H7 (cell line): ENCODE results near the gene NPIPA5. TPM values are rescaled to one million over a fixed set of nuclear protein-coding genes. Genes with fewer than 3 reads are reported as not detected.
"Not testable (repeated sequence)": the region's sequence is repeated elsewhere in the genome, so short reads cannot be mapped to it uniquely, and the experiment has no call there.

Experiments used
- DNase-seq: peaks from one replicate; pipeline ENCODE4 v3.0.0; 2012
- H3K27me3 ChIP-seq: 2 replicates; pipeline ENCODE4 v1.6.0; 2011; ENCODE audit warnings: mild to moderate bottlenecking, low read length; ENCODE audit not compliant: control insufficient read depth, insufficient read depth
- H3K36me3 ChIP-seq: replicated peaks from 2 replicates; pipeline ENCODE4 v1.5.1; 2011; ENCODE audit warnings: low read length; ENCODE audit not compliant: control insufficient read depth, insufficient read depth
- H3K4me3 ChIP-seq: 2 replicates; pipeline ENCODE4 v1.5.1; 2011; ENCODE audit warnings: low read depth, mild to moderate bottlenecking, control low read depth, low read length, moderate library complexity; ENCODE audit not compliant: insufficient read depth
- total RNA-seq: library from RNA; depleted of rRNA; stranded (reverse); fragments of >200 nt; shearing (Covaris generic); gene quantifications from 2 replicates; pipeline ENCODE4 v1.2.3, GENCODE V29; 2014; rRNA removed

The NPIPA5 gene
- 2.3 and 2.4 TPM in 2 replicates for total RNA-seq

DNA sequence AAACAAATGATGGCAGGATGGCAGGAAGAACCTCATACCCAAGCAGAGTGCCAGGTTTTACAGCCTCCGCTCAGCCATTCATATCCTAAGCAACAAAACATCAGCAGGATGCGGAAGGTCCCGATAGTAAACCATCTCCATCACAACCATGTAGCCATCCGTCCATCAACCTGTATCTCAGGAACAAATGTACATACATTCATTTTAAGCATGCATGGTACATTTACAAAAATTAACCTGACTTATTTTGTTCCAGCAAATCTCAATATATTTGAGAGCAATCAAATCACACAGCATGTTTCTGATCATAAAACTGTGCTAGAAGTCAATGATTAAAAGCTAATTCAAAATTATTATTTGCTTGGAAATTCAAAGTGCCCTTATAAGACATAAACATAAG is at the start of gene NPIPA5:
TSS of gene NPIPA5 (minus strand) at position 101 of the 400 bp plus-strand sequence. CDS start at position 101, 0 bp downstream.
- not testable (repeated sequence) for H3K36me3 ChIP-seq, H3K27me3 ChIP-seq, DNase-seq
- H3K4me3 ChIP-seq: peak within 1 kb of the TSS; percentile 10; the same call in 1 of the 2 replicates

DNA sequence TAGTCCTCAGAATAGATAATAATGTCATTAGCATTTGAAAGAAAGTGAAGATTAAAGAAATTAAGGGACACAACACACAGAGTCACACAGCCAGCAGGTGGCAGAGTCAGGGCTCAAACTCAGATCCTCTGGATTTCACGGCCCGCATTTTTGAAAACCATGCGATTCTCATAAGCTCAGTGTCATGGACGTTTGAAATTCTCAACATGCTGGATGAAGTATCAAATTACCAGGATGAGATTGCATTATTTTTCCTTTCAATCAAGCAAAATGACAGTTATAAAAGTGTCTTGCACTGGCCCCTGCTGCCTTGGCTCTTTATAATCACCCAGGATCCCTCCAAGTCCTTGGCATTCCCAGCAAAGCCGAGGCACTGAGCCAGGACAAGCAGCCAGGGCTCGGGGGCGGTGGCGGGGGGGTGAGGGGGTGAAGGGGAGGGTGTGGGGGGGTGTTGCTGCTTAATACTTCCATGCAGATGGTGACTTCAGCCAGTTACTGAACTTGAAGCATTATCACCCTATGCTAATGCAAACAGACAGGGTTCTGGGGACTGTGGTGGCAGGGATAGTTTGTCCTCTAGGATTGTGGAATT is 49.6 kb upstream of the NPIPA5 start:
- DNase-seq: peak; percentile 62
- H3K27me3 ChIP-seq: no peaks in the 10 kb centered on the region
- H3K4me3 ChIP-seq: no peak overlapping the region
- H3K36me3 ChIP-seq: no peaks in the 10 kb centered on the region

DNA sequence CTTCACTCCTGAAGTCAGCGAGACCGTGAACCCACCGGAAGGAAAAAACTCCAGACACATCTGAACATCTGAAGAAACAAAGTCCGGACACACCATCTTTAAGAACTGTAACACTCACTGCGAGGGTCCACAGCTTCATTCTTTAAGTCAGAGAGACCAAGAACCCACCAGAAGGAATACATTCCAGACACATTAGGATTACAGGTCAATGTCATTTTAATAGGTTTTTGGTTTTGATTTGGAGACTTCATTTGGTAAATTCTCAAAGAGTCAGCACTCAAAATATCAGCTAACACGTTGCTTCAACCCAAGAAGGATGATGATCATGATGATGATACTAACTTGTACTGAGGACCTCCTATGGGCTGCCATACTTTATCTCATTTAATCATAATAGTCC is 48.7 kb upstream of the NPIPA5 start:
- DNase-seq: no peak
- Histone ChIP-seq H3K4me3 (no peak overlapping the region), H3K36me3 (no peaks in the 10 kb centered on the region), H3K27me3 (no peaks in the 10 kb centered on the region)

DNA sequence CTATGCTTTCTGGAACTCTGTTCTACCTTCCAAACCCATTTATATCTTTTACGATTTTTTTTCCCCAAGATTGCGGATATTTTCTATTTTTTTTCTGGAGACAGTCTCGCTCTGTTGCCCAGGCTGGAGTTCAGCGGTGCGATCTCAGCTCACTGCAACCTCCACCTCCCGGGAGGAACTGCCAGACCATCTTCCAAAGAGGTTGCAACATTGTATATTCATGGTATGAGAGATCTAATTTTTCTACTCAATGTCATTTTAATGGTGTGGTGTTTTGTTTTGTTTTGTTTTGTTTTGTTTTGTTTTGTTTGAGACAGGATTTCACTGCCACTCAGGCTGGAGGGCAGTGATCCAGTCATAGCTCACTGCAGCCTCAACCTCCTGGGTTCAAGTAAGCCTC is 47.8 kb upstream of the NPIPA5 start:
- H3K27me3 ChIP-seq: no peaks in the 10 kb centered on the region
- H3K36me3 ChIP-seq: no peaks in the 10 kb centered on the region
- no peak for DNase-seq
- no peak overlapping the region for H3K4me3 ChIP-seq

DNA sequence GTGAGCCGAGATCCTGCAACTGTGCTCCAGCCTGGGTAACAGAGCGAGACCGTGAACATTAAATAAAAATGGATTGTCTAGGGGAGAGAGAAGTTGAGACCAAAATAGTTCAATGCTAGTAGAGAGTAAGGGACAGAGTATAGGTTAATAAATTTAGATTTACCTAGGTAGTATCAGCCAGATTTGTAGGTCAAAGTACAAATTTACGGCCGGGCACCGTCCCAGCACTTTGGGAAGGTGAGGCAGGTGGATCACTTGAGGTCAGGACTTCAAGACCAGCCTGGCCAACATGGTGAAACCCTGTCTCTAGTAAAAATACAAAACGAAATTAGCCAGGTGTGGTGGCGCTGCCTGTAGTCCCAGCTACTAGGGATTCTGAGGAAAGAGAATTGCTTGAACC is 44.1 kb upstream of the NPIPA5 start:
- no peak overlapping the region for H3K4me3 ChIP-seq
- H3K36me3 ChIP-seq: no peaks in the 10 kb centered on the region
- H3K27me3 ChIP-seq: no peaks in the 10 kb centered on the region
- no peak for DNase-seq

DNA sequence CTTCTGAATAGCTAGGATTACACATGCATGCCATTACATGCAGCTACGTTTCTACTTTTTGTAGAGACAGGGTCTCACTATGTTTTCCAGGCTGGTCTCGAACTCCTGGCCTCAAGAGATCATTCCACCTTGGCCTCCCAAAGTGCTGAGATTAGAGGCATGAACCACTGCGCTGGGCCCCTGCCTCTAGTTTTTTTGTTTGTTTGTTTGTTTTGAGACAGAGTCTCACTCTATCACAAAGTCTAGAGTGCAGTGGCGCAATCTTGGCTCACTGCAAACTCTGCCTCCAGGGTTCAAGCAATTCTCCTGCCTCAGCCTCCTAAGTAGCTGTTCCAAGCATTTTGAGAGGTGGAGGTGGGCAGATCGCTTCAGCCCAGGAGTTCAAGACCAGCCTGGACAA is 43.6 kb upstream of the NPIPA5 start:
- not testable (repeated sequence) for H3K27me3 ChIP-seq, H3K4me3 ChIP-seq, H3K36me3 ChIP-seq, DNase-seq

DNA sequence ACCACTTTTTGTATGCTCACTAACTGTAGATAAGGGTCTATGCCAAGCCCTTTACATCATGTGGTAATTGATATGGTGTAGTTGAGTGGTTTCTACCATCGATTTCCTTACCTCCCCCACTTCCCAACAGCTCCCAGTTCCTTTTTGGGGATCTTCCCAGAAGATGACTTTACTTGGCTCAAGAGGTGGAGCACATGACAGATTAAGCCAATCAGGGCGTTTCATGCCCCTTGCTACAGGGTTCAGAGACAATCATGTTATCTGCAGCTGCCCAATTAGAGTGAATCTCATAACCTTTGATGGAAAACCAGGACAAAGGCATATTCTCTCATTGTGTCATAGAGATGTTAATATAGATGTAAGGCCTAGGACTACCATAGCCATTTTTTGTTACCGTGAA is 40.1 kb upstream of the NPIPA5 start:
- Histone ChIP-seq H3K36me3 (no peaks in the 10 kb centered on the region), H3K4me3 (no peak overlapping the region), H3K27me3 (no peaks in the 10 kb centered on the region)
- no peak for DNase-seq

DNA sequence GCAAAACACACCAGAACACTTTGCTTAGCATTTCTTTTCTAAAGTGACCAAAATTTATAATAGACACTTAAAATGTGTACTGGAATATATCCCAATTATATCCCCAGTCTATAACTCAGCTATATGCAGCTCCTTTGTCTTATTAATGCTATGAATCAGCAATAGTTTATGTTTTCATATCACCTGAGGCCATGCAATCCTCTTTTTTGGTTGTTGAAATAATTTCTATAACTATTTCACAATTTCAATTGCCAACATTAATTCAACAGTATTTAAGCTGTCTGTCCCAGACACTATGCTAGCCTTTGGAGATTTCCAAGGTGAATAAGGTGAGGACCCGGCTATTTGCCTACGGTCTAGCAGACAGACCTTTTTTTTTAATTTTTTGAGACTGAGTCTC is 39.1 kb upstream of the NPIPA5 start:
- Histone ChIP-seq H3K36me3 (no peaks in the 10 kb centered on the region), H3K27me3 (no peaks in the 10 kb centered on the region), H3K4me3 (no peak overlapping the region)
- DNase-seq: no peak

DNA sequence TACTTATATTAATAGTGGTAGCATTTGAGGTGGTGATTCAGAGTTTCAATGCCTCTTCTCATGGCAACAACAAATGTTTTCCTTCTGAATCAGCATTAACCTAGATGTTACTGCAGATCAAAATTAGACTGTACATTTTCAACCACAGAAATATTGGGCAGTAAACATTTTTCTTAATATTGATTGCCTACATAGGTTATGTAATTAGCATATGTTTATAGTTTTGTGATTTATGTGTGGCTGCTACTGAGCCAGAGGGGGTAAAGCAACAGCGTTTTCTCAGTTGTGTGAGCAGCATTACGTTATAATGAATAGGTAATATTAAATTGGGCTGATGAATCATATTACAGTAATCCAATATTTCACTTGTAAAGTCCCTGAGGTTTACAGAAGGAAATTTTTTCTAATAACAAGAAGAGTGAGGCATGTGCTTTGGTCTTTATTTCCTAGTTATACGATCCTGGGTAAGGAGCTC is 37.5 kb upstream of the NPIPA5 start:
- Histone ChIP-seq H3K4me3 (no peak overlapping the region), H3K27me3 (no peaks in the 10 kb centered on the region), H3K36me3 (no peaks in the 10 kb centered on the region)
- no peak for DNase-seq

DNA sequence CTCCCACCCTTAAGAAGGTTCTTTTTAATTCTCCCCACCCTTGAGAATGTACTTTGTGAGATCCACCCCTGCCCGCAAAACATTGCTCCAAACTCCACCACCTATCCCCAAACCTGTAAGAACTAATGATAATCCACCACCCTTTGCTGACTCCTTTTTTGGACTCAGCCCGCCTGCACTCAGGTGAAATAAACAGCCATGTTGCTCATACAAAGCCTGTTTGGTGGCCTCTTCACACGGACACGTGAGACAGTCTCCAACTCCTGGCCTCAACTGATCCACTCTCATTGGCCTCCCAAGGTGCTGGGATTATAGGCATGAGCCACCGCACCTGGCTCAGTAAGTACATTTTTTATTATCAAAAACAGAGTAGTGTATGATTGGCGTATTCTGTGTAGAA is 31.4 kb upstream of the NPIPA5 start:
- not testable (repeated sequence) for DNase-seq, H3K4me3 ChIP-seq, H3K27me3 ChIP-seq, H3K36me3 ChIP-seq

DNA sequence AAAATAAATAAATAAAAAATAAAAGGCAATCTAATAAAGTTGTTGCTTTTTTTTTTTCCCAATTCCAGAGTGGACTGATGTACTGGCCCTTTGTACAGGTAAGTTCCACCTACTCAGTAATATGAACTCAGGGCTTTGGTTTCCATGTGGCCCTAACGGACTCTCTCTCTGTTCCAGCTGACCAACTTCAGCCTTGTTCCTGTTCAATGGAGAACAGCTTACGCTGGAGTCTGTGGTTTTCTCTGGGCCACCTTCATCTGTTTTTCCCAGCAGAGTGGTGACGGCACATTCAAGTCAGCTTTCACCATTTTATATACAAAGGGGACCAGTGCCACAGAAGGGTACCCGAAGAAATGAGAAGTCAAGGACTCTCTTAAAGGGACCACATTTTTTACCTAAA is 29.7 kb upstream of the NPIPA5 start:
- not testable (repeated sequence) for H3K4me3 ChIP-seq, H3K36me3 ChIP-seq, H3K27me3 ChIP-seq, DNase-seq

DNA sequence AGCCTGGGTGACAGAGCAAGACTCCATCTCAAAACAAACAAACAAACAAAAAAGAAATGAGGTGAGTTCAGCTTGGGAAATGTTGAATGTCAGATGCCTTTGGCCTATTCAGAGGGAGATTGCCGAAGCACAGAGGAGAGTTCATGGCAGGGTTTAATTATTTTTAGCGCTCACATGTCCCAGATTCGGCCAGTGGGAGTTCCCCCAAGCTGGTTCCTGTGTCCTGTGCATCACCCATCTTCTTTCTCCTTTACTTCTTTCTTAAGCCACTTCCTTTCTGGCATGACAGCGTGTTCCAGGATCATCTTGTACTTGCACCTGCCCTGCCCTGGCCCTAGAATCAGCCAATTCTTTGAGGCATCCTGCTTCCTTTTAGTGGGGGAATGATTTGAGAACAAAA is 26.7 kb upstream of the NPIPA5 start:
- H3K4me3 ChIP-seq: no peak overlapping the region
- no peaks in the 10 kb centered on the region for H3K36me3 ChIP-seq
- no peak for DNase-seq
- H3K27me3 ChIP-seq: no peaks in the 10 kb centered on the region

DNA sequence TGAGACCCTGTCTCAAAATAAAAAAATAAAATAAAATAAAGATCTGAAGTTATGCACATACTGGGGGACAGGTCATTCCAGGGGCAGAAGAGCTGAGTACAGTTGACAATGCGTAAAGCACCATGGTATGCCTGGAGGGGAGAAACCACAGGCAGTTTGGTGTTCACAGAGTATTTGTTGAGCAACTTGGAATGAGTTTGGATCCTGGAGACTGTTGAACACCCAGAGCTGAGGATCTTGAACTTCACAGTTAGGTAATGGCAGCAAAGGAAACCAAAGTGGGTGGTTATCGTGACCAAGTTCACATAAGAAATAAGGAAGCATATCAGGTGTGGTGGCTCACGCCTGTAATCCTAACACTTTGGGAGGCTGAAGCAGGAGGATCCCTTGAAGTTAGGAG is 26.0 kb upstream of the NPIPA5 start:
- DNase-seq, H3K27me3 ChIP-seq, H3K4me3 ChIP-seq, H3K36me3 ChIP-seq: not testable (repeated sequence)

DNA sequence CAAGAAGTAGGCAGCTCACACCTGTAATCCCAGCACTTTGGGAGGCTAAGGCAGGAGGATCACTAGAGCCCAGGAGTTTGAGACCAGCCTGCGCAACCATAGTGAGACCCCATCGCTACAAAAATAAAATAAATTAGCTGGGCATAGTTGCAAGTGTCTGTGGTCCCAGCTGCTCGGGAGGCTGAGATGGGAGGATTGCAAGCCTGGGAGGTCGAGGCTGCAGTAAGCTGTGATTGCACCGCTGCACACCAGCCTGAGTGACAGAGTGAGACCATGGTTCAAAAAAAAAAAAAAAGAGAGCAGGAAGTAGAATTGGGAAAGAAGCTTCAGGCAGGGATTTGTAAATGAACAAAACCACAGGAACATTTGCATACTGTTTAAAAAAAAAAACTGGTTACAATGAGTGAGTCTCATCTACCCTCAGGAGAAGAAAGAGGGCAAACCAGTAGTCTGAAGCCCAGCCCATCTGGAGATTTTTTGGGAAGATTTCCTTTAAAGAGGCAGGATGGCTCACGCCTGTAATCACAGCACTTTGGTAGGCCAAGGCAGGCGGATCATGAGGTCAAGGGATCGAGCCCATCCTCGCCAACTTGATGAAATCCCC is 25.4 kb upstream of the NPIPA5 start:
- Histone ChIP-seq H3K4me3 (no peak overlapping the region), H3K27me3 (no peaks in the 10 kb centered on the region), H3K36me3 (no peaks in the 10 kb centered on the region)
- DNase-seq: no peak

DNA sequence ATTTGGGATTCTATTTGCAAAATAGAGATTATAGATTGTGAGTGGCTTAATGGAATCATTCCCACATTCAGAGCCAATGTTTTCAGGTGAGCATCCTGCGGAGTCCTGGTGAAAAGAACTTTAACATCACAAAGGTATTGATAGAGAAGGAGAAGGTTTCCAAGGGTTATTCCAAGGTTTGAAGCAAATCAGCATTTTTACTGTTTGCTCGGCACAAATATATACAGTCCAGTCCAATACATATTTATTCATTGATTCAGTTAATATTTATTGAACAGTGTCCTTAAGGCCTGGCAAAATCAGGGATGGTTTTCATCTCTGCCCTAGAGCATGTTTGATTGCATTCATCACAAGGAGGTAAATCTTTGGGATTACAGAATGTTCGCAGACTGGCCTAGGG is 23.9 kb upstream of the NPIPA5 start:
- no peak for DNase-seq
- no peaks in the 10 kb centered on the region for H3K27me3 ChIP-seq
- H3K36me3 ChIP-seq: no peaks in the 10 kb centered on the region
- no peak overlapping the region for H3K4me3 ChIP-seq
